Adrenal gland (tissue), 12 donors: ENCODE measurements around the gene KIRREL1. TPM values are rescaled to one million over a fixed set of nuclear protein-coding genes. Genes with fewer than 3 reads are reported as not detected.

Source experiments
- DNase-seq, 7 donors: peaks; one replicate each; pipeline ENCODE4 v3.0.0-alpha.2; 2019 to 2020
- H3K27ac ChIP-seq, 5 donors: fragments of 200-600 bp; sonication (generic) in 4 of 5; 1 replicate in 3 of 5; 2 replicates in 2 of 5; pipeline versions ENCODE4 v1.5.1 to v1.8.0; 2016 to 2020; ENCODE audit warnings: mild to moderate bottlenecking in 1 of 5
- H3K27me3 ChIP-seq: fragments of 200-600 bp; 2 replicates; pipeline ENCODE4 v1.8.0; 2021
- H3K36me3 ChIP-seq, 2 donors: fragments of 200-600 bp; replicated peaks in 1 of 2; 1 replicate in 1 of 2; 2 replicates in 1 of 2; pipeline versions ENCODE4 v1.5.1 to v1.8.0; 2018 to 2022
- H3K4me1 ChIP-seq, 2 donors: fragments of 200-600 bp; replicated peaks in 1 of 2; 1 replicate in 1 of 2; 2 replicates in 1 of 2; pipeline versions ENCODE4 v1.5.1 to v1.8.0; 2018 to 2021
- H3K4me3 ChIP-seq, 4 donors: fragments of 200-600 bp; sonication (generic) in 3 of 4; one replicate each; pipeline ENCODE4 v1.5.1; 2016 to 2018
- H3K9me3 ChIP-seq, 3 donors: fragments of 200-600 bp; sonication (generic) in 1 of 3; replicated peaks in 1 of 3; 1 replicate in 2 of 3; 2 replicates in 1 of 3; pipeline versions ENCODE4 v1.5.1 to v1.8.0; 2016 to 2021
- POLR2A ChIP-seq, 2 donors: fragments of 450-650 bp; IDR thresholded peaks; one replicate each; pipeline ENCODE4 v1.6.1; 2017; ENCODE audit warnings: antibody characterized with exemption in 2 of 2, mild to moderate bottlenecking in 2 of 2, moderate library complexity in 1 of 2
- WGBS, 4 donors: extraction: QIAGEN DNeasy Blood & Tissue Kit in 2 of 4; methylation state at CpG; one replicate each; pipeline versions ENCODE4 v1.1.5 to v1.1.7; 2013 to 2017; 5-methylcytosine and 5-hydroxymethylcytosine counted together
- intact Hi-C, 2 donors: fragments of 100-400 bp; cut with DNase I; formaldehyde crosslinking; loops; one replicate each; pipeline versions ENCODE4 v1.14.1 to v1.15.0; 2022 to 2023
- polyA plus RNA-seq, 3 donors: library from polyadenylated mRNA; stranded (reverse); fragments of 200-250 nt in 2 of 3; fragments of 350-450 nt in 1 of 3; fragmentation: Illumina TruSeq in 1 of 3; extraction: RNeasy Lipid Tissue Mini Kit (QIAGEN cat#74804) in 1 of 3; gene quantifications; one replicate each; pipeline ENCODE4 v1.2.3, GENCODE V29; 2013 to 2014
- total RNA-seq, 9 donors: library from RNA; depleted of rRNA in 4 of 9; stranded (reverse); fragments of >200 nt in 4 of 9; fragments of 120-200 nt in 1 of 9; fragmentation: NEBNext Ultra II Directional in 1 of 9; extraction: Animal tissue kit (Norgen Biotek cat#: 25700) in 1 of 9; gene quantifications; one replicate each; pipeline versions ENCODE4 v1.1.0 to v1.2.4, GENCODE V29; 2013 to 2023
- TF ChIP-seq, protein P1 (sequence below), 6 experiments: fragments of 450-650 bp in 4 of 6; fragments of 200-600 bp in 2 of 6; sonication (generic) in 1 of 6; IDR thresholded peaks; 1 replicate in 5 of 6; 2 replicates in 1 of 6; pipeline versions ENCODE4 v1.5.1 to v1.8.0; 2016 to 2021; ENCODE audit warnings: antibody characterized with exemption in 6 of 6, mild to moderate bottlenecking in 2 of 6, moderate library complexity in 1 of 6
- donor health status: healthy with polysubstance abuse.
- donor health status: Bipolar disorder and iron deficiency.
- donor health status: DM: yes; HTN: yes; CAD: no.
- donor health status: DM: no; HTN: no; CAD: no.
- donor health status: DM: no; HTN: no; CAD: no.
- donor health status: DM: yes; HTN: yes; CAD: no.

The KIRREL1 gene
- total and polyA plus RNA-seq, 12 donors = 10.1 to 57.2 (median 39.8) TPM

GRCh38 chr1:157966031-157966537 lies 27.4 kb upstream of the KIRREL1 start:
- intact Hi-C loops = loop anchor here (5.0 to 10.0 kb wide), 3 partner anchors 129 to 161 kb away; a partner anchor contains a TSS
- Histone ChIP-seq H3K36me3 (no peaks in the 10 kb centered on the region), H3K27ac (no peak overlapping the region), H3K4me3 (no peak overlapping the region), H3K4me1 (peaks cover 0 to 18% of the 10 kb centered on the region in 2 donors), H3K27me3 (peaks cover 5% of the 10 kb centered on the region), H3K9me3 (no peaks in the 10 kb centered on the region)
- WGBS, 4 donors = 50 to 68% (median 56%) methylated on average over 9 of the region's 9 CpGs
- peak in 5 of 7 donors; percentile 44 to 54 (median 44) for DNase-seq
- no peak for TF ChIP-seq POLR2A (IDR thresholded peaks at IDR 0.05)
- TF ChIP-seq, protein P1, sequence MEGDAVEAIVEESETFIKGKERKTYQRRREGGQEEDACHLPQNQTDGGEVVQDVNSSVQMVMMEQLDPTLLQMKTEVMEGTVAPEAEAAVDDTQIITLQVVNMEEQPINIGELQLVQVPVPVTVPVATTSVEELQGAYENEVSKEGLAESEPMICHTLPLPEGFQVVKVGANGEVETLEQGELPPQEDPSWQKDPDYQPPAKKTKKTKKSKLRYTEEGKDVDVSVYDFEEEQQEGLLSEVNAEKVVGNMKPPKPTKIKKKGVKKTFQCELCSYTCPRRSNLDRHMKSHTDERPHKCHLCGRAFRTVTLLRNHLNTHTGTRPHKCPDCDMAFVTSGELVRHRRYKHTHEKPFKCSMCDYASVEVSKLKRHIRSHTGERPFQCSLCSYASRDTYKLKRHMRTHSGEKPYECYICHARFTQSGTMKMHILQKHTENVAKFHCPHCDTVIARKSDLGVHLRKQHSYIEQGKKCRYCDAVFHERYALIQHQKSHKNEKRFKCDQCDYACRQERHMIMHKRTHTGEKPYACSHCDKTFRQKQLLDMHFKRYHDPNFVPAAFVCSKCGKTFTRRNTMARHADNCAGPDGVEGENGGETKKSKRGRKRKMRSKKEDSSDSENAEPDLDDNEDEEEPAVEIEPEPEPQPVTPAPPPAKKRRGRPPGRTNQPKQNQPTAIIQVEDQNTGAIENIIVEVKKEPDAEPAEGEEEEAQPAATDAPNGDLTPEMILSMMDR (IDR thresholded peaks at IDR 0.05) = no peak

GRCh38 chr1:157967205-157967604 lies 26.2 kb upstream of the KIRREL1 start:
- peaks cover 5% of the 10 kb centered on the region for H3K27me3 ChIP-seq

GRCh38 chr1:157968508-157968907 lies 24.9 kb upstream of the KIRREL1 start:
- intact Hi-C loops = loop anchor here (5.0 to 10.0 kb wide), 3 partner anchors 126 to 159 kb away; a partner anchor contains a TSS
- peak in 3 of 7 donors; percentile 33 to 63 (median 43) for DNase-seq
- no peak overlapping the region for H3K27ac ChIP-seq

More at GRCh38 chr1:157967205-157967604, 26.2 kb upstream of the KIRREL1 start:
- H3K9me3 ChIP-seq = no peaks in the 10 kb centered on the region
- intact Hi-C loops = loop anchor here (5.0 to 10.0 kb wide), 3 partner anchors 128 to 160 kb away; a partner anchor contains a TSS
- peaks cover 0 to 15% of the 10 kb centered on the region in 2 donors for H3K4me1 ChIP-seq
- TF ChIP-seq, protein P1 (IDR thresholded peaks at IDR 0.05) = no peak
- no peak for TF ChIP-seq POLR2A (IDR thresholded peaks at IDR 0.05)
- no peak for DNase-seq
- H3K4me3 ChIP-seq = no peak overlapping the region
- H3K36me3 ChIP-seq = no peaks in the 10 kb centered on the region
- H3K27ac ChIP-seq = no peak overlapping the region

DNA sequence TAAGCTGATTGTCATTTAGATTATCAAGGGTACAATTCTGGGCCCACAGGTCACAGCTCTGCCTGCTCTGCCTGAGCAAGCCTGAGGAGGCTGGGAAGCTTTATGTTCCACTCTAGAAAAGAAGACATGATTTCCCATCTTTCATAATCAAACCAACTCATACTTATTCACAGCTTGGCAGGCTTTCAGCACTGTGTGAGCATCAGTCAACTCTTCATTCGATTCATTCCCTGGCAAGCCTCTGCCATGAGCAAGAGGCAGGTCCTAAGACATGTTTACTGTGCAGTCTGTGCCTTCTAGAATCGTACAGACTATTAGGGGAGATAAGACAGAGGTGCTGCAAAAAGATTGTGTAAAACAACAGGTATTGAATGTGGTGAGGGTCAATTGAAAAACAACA lies 24.5 kb upstream of the KIRREL1 start:
- peaks cover 0 to 14% of the 10 kb centered on the region in 2 donors for H3K4me1 ChIP-seq
- intact Hi-C loops = loop anchor here (5.0 to 10.0 kb wide), 3 partner anchors 126 to 158 kb away; a partner anchor contains a TSS
- H3K27me3 ChIP-seq = peaks cover 5% of the 10 kb centered on the region
- TF ChIP-seq, protein P1 (IDR thresholded peaks at IDR 0.05) = no peak
- no peak for TF ChIP-seq POLR2A (IDR thresholded peaks at IDR 0.05)
- no peak overlapping the region for H3K27ac ChIP-seq
- no peak overlapping the region for H3K4me3 ChIP-seq
- WGBS, 4 donors = 25 to 33% (median 32%) methylated on average over 2 of the region's 2 CpGs
- H3K36me3 ChIP-seq = no peaks in the 10 kb centered on the region
- DNase-seq = peak in 5 of 7 donors; percentile 38 to 66 (median 54)
- H3K9me3 ChIP-seq = no peaks in the 10 kb centered on the region

More at GRCh38 chr1:157968508-157968907, 24.9 kb upstream of the KIRREL1 start:
- 49 to 56% (median 51%) methylated on average over 7 of the region's 7 CpGs for WGBS, 4 donors
- no peak for TF ChIP-seq POLR2A (IDR thresholded peaks at IDR 0.05)
- TF ChIP-seq, protein P1 (IDR thresholded peaks at IDR 0.05) = no peak
- Histone ChIP-seq H3K27me3 (peaks cover 5% of the 10 kb centered on the region), H3K36me3 (no peaks in the 10 kb centered on the region), H3K4me1 (peaks cover 0 to 14% of the 10 kb centered on the region in 2 donors), H3K9me3 (no peaks in the 10 kb centered on the region), H3K4me3 (no peak overlapping the region)
